ENCODE measurements around the gene SUMO4.

Gene SUMO4

DNA sequence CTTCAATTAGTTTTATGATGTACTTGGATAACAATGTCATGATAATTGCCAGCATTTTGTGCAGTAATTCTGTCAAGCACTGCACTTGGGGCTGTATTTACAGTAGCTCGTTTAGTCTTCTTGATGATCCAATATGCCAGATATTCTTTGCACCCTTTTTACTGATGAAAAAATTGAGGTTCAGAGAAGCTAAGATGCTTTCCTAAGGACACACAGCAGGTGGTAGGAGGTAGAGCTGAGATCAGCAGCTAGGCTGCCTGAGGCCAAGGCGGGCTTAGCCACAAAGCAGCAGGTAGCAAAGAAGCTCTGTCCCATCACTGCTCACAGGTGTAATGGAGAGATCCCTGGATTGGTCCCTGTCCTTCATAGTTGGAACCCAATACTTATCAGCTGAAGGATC is 33.3 kb downstream of the SUMO4 start:
- no peak for DNase-seq (ENCODE audit: low spot score)

DNA sequence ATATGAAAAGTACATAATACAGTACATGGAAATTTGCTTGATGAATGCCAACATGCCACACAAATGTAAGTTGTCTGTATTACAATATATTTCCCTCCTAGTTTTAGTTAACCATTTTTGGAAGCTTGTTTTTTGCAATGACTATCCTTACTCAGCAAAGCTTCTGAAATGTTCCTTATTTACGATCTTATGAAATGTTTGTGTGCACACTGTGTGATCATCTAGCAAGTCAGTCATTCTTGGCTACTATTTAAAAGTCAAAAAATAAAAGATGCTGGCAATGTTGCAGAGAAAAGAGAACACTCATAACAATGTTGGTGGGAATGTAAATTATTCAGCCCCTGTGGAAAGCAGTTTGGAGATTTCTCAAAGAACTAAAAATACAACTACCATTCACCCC is 33.8 kb downstream of the SUMO4 start:
- Histone ChIP-seq H3K36me3 (ENCODE audit: low read depth) (no peaks in the 10 kb centered on the region), H3K4me3 (ENCODE audit: severe bottlenecking) (no peak overlapping the region), H3K9me3 (ENCODE audit: severe bottlenecking) (no peaks in the 10 kb centered on the region), H3K4me1 (ENCODE audit: insufficient read depth, poor library complexity, severe bottlenecking) (no peaks in the 10 kb centered on the region), H3K27me3 (ENCODE audit: insufficient read depth, poor library complexity, severe bottlenecking) (no peaks in the 10 kb centered on the region), H3K27ac (ENCODE audit: poor library complexity, severe bottlenecking) (no peak overlapping the region)
- TF ChIP-seq, protein P1, sequence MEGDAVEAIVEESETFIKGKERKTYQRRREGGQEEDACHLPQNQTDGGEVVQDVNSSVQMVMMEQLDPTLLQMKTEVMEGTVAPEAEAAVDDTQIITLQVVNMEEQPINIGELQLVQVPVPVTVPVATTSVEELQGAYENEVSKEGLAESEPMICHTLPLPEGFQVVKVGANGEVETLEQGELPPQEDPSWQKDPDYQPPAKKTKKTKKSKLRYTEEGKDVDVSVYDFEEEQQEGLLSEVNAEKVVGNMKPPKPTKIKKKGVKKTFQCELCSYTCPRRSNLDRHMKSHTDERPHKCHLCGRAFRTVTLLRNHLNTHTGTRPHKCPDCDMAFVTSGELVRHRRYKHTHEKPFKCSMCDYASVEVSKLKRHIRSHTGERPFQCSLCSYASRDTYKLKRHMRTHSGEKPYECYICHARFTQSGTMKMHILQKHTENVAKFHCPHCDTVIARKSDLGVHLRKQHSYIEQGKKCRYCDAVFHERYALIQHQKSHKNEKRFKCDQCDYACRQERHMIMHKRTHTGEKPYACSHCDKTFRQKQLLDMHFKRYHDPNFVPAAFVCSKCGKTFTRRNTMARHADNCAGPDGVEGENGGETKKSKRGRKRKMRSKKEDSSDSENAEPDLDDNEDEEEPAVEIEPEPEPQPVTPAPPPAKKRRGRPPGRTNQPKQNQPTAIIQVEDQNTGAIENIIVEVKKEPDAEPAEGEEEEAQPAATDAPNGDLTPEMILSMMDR (IDR thresholded peaks at IDR 0.05; ENCODE audit: poor library complexity, severe bottlenecking), result no peak
- DNase-seq (ENCODE audit: low spot score), result no peak
- ATAC-seq (ENCODE audit: low read depth), result no peak

More for the DNA sequence above, 33.3 kb downstream of the SUMO4 start:
- Histone ChIP-seq H3K27me3 (ENCODE audit: insufficient read depth, poor library complexity, severe bottlenecking) (no peaks in the 10 kb centered on the region), H3K27ac (ENCODE audit: poor library complexity, severe bottlenecking) (no peak overlapping the region), H3K9me3 (ENCODE audit: severe bottlenecking) (no peaks in the 10 kb centered on the region), H3K36me3 (ENCODE audit: low read depth) (no peaks in the 10 kb centered on the region), H3K4me3 (ENCODE audit: severe bottlenecking) (no peak overlapping the region), H3K4me1 (ENCODE audit: insufficient read depth, poor library complexity, severe bottlenecking) (no peaks in the 10 kb centered on the region)
- no peak for ATAC-seq (ENCODE audit: low read depth)
- TF ChIP-seq, protein P1 (IDR thresholded peaks at IDR 0.05; ENCODE audit: poor library complexity, severe bottlenecking), result no peak

DNA sequence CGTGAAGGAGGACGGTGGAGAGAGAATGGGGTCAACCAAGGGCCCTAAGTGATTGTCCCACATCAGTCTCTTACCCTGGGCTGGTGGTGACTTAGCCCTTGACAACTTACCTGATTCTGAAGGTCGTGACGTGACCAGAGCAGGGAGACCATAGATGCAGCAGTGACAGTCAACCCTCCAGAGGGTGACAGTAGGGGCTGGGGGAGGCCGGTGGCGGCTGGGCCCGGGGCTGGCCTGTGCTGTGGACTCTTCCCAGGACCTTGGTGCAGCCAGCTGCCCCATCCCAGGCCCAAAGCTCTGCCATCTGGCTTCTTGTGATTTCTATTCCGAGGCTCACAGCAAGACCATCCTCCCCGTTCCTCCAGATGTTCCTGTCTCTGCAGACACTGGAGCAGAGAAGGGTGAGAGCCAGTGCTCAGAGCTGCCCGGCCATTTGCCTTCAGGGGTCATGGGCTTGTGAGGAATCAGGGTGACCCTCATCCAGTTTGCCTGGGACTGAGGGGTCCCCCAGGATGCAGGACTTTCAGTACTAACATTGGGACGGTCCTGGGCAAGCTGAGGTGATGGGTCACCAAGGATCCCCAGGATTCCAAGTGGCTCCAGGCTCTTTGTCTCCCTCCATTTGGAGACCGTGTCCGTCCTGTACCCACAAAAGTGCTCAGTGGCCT is 36.0 kb downstream of the SUMO4 start:
- Histone ChIP-seq H3K4me1 (ENCODE audit: insufficient read depth, poor library complexity, severe bottlenecking) (no peaks in the 10 kb centered on the region), H3K4me3 (ENCODE audit: severe bottlenecking) (no peak overlapping the region), H3K27me3 (ENCODE audit: insufficient read depth, poor library complexity, severe bottlenecking) (no peaks in the 10 kb centered on the region), H3K9me3 (ENCODE audit: severe bottlenecking) (no peaks in the 10 kb centered on the region), H3K36me3 (ENCODE audit: low read depth) (no peaks in the 10 kb centered on the region), H3K27ac (ENCODE audit: poor library complexity, severe bottlenecking) (no peak overlapping the region)
- TF ChIP-seq, protein P1 (IDR thresholded peaks at IDR 0.05; ENCODE audit: poor library complexity, severe bottlenecking), result no peak
- DNase-seq (ENCODE audit: low spot score) (no peak), ATAC-seq (ENCODE audit: low read depth) (no peak)

DNA sequence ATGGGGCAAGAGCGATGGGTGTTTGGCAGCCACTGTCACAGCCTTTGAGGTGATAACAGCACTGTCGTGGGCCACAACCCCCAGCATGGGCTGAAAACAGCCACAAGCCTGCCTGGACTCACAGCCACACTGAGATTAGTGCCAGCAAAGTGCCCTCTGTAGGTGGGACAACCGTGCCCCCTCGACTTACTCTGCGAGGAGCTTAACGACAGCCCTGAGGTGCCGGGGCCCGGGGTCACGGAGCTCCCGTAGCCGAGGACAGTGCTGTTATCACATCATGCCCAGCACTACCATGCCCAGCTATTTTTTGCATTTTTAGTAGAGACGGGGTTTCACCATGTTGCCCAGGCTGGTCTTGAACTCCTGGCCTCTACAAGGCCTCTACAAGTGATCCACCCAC is 36.6 kb downstream of the SUMO4 start:
- ATAC-seq (ENCODE audit: low read depth), result no peak
- no peaks in the 10 kb centered on the region for H3K9me3 ChIP-seq (ENCODE audit: severe bottlenecking)
- TF ChIP-seq, protein P1 (IDR thresholded peaks at IDR 0.05; ENCODE audit: poor library complexity, severe bottlenecking), result no peak

DNA sequence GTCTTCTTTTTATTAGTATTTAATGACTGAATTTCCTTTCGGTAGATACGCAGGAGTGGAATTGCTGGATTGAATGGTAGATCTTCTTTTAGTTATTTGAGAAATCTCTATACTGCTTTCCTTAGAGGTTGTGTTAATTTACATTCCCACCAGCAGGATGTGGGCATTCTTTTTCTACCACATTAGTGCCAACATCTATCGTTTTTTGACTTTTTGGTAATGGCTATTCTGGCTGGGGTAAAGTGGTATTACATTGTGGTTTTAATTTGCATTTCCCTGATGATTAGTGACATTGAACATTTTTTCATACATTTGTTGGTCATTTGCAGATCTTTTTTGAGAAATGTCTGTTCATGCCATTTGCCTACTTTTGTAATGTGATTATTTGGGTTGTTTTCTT is 37.1 kb downstream of the SUMO4 start:
- DNase-seq (ENCODE audit: low spot score) (no peak), ATAC-seq (ENCODE audit: low read depth) (no peak)
- no peaks in the 10 kb centered on the region for H3K27me3 ChIP-seq (ENCODE audit: insufficient read depth, poor library complexity, severe bottlenecking)
- H3K36me3 ChIP-seq (ENCODE audit: low read depth), result no peaks in the 10 kb centered on the region
- no peaks in the 10 kb centered on the region for H3K9me3 ChIP-seq (ENCODE audit: severe bottlenecking)
- H3K4me3 ChIP-seq (ENCODE audit: severe bottlenecking), result no peak overlapping the region
- H3K27ac ChIP-seq (ENCODE audit: poor library complexity, severe bottlenecking), result no peak overlapping the region
- H3K4me1 ChIP-seq (ENCODE audit: insufficient read depth, poor library complexity, severe bottlenecking), result no peaks in the 10 kb centered on the region
- TF ChIP-seq, protein P1 (IDR thresholded peaks at IDR 0.05; ENCODE audit: poor library complexity, severe bottlenecking), result no peak

More for the DNA sequence above, 36.6 kb downstream of the SUMO4 start:
- Histone ChIP-seq H3K4me3 (ENCODE audit: severe bottlenecking) (no peak overlapping the region), H3K27ac (ENCODE audit: poor library complexity, severe bottlenecking) (no peak overlapping the region), H3K36me3 (ENCODE audit: low read depth) (no peaks in the 10 kb centered on the region), H3K4me1 (ENCODE audit: insufficient read depth, poor library complexity, severe bottlenecking) (no peaks in the 10 kb centered on the region), H3K27me3 (ENCODE audit: insufficient read depth, poor library complexity, severe bottlenecking) (no peaks in the 10 kb centered on the region)
- no peak for DNase-seq (ENCODE audit: low spot score)

All from RWPE2 (cell line).